Stimulated activated CD4-positive, alpha-beta T cell treated with anti-CD3 and anti-CD28 coated beads, Interleukin-12 subunit alpha, Interleukin-12 subunit beta, amount 100 ng/mL, for 48 hours (primary cell): ENCODE data around the gene SRMS.

ENCODE experiments used
- DNase-seq, 3 donors: peaks; one replicate each; pipeline ENCODE4 v3.0.0-alpha.2; 2020; ENCODE audit warnings: low read depth in 2 of 3, low spot score in 1 of 3

The SRMS gene

GRCh38 chr20:63492518-63492917, 55.0 kb downstream of the SRMS start:
- no peak for DNase-seq

GRCh38 chr20:63491635-63492230, 55.8 kb downstream of the SRMS start:
- DNase-seq: no peak

- no peak for DNase-seq
These were observed 56.5 kb downstream of the SRMS start for GRCh38 chr20:63491078-63491477.
